Testis (tissue), 3 donors: Measurements from ENCODE around the gene TAX1BP3. TPM values are rescaled to one million over a fixed set of nuclear protein-coding genes. Genes with fewer than 3 reads are reported as not detected.

Experiments
- DNase-seq: peaks from one replicate; pipeline ENCODE4 v3.0.0-alpha.2; 2019
- H3K27ac ChIP-seq, 2 donors: fragments of 200-600 bp; sonication (generic); one replicate each; pipeline ENCODE4 v1.5.1; 2019
- H3K27me3 ChIP-seq: fragments of 200-600 bp; sonication (generic); one replicate; pipeline ENCODE4 v1.5.1; 2019
- H3K36me3 ChIP-seq: fragments of 200-600 bp; sonication (generic); one replicate; pipeline ENCODE4 v1.5.1; 2017; ENCODE audit warnings: low read depth; ENCODE audit errors: missing control alignments
- H3K4me1 ChIP-seq: fragments of 200-600 bp; sonication (generic); one replicate; pipeline ENCODE4 v1.5.1; 2019
- H3K4me3 ChIP-seq, 2 donors: fragments of 200-600 bp; sonication (generic); one replicate each; pipeline ENCODE4 v1.5.1; 2017 to 2019
- H3K9me3 ChIP-seq: fragments of 200-600 bp; sonication (generic); one replicate; pipeline ENCODE4 v1.5.1; 2017
- POLR2A ChIP-seq: fragments of 450-650 bp; IDR thresholded peaks from one replicate; pipeline ENCODE4 v1.6.1; 2017; ENCODE audit warnings: antibody characterized with exemption, mild to moderate bottlenecking, moderate library complexity
- WGBS, 2 donors: methylation state at CpG; one replicate each; pipeline ENCODE4 v1.1.5; 2018; 5-methylcytosine and 5-hydroxymethylcytosine counted together
- intact Hi-C: fragments of 100-400 bp; cut with DNase I; formaldehyde crosslinking; loops from one replicate; pipeline ENCODE4 v1.15.1; 2023; ENCODE audit warnings: low total_unique reads
- polyA plus RNA-seq: library from polyadenylated mRNA; stranded (reverse); fragments of 350-450 nt; fragmentation: Illumina TruSeq; extraction: RNeasy Lipid Tissue Mini Kit (QIAGEN cat#74804); gene quantifications from one replicate; pipeline ENCODE4 v1.2.3, GENCODE V29; 2014; ENCODE audit warnings: low read depth, low replicate concordance; ENCODE audit not compliant: insufficient read depth
- total RNA-seq, 2 donors: library from RNA; depleted of rRNA; stranded (reverse); fragments of >200 nt; gene quantifications; one replicate each; pipeline ENCODE4 v1.2.3, GENCODE V29; 2016
- TF ChIP-seq, protein P1 (sequence below), 3 experiments: fragments of 450-650 bp in 2 of 3; fragments of 200-600 bp in 1 of 3; sonication (generic) in 1 of 3; IDR thresholded peaks; one replicate each; pipeline ENCODE4 v1.5.1; 2016 to 2019; ENCODE audit warnings: antibody characterized with exemption in 3 of 3, mild to moderate bottlenecking in 2 of 3, moderate library complexity in 1 of 3

The TAX1BP3 gene
- total and polyA plus RNA-seq, 3 donors from 2014 or later: 93.6 to 212 (median 150) TPM

DNA sequence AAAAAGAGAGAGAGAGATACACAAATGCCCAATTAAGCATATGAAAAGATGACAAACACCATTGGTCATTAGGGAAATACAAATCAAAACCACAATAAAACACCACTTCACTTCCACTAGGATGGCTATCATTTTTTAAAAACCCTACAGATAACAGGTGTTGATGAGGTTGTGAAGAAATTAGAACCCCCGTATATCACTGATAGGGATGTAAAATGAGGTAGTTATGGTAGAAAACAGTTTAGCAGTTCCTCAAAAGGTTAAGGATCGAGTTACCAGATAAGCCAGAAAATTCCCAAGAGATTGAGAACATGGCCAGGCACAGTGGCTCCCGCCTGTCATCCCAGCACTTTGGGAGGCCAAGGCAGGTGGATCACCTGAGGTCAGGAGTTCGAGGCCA is 24.8 kb upstream of the TAX1BP3 start:
- DNase-seq: no peak
- no peak for TF ChIP-seq POLR2A
- TF ChIP-seq, protein P1, sequence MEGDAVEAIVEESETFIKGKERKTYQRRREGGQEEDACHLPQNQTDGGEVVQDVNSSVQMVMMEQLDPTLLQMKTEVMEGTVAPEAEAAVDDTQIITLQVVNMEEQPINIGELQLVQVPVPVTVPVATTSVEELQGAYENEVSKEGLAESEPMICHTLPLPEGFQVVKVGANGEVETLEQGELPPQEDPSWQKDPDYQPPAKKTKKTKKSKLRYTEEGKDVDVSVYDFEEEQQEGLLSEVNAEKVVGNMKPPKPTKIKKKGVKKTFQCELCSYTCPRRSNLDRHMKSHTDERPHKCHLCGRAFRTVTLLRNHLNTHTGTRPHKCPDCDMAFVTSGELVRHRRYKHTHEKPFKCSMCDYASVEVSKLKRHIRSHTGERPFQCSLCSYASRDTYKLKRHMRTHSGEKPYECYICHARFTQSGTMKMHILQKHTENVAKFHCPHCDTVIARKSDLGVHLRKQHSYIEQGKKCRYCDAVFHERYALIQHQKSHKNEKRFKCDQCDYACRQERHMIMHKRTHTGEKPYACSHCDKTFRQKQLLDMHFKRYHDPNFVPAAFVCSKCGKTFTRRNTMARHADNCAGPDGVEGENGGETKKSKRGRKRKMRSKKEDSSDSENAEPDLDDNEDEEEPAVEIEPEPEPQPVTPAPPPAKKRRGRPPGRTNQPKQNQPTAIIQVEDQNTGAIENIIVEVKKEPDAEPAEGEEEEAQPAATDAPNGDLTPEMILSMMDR (IDR thresholded peaks at IDR 0.05): no peak
- Histone ChIP-seq H3K27me3 (no peaks in the 10 kb centered on the region), H3K9me3 (no peaks in the 10 kb centered on the region), H3K4me1 (peaks cover 12% of the 10 kb centered on the region), H3K4me3 (no peak overlapping the region), H3K27ac (no peak overlapping the region), H3K36me3 (no peaks in the 10 kb centered on the region)
- intact Hi-C loops: no loop called here
- WGBS, 2 donors: 78% methylated on average over 4 of the region's 4 CpGs

DNA sequence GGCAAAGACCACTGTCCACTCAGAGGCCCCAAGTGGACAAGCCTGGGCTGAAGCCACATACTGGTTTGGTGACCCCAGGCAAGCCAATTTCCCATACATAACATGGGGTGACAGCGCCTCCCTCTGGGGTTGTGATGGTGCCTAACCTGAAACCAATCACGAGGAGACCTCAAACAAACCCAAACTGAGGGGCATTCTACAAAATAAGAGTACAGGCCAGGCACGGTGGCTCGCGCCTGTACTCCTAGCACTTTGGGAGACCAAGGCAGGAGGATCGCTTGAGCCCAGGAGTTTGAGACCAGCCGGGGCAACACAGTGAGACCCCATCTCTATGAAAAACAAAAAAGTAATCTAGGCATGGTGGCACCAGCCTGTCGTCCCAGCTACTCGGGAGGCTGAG is 24.0 kb upstream of the TAX1BP3 start:
- intact Hi-C loops: no loop called here
- H3K9me3 ChIP-seq: no peaks in the 10 kb centered on the region
- H3K4me1 ChIP-seq: peaks cover 12% of the 10 kb centered on the region
- no peak overlapping the region for H3K27ac ChIP-seq
- H3K4me3 ChIP-seq: no peak overlapping the region
- DNase-seq: no peak
- no peaks in the 10 kb centered on the region for H3K36me3 ChIP-seq
- WGBS, 2 donors: 84 to 88% methylated on average over 9 of the region's 9 CpGs
- no peaks in the 10 kb centered on the region for H3K27me3 ChIP-seq
- no peak for TF ChIP-seq POLR2A
- TF ChIP-seq, protein P1 (IDR thresholded peaks at IDR 0.05): no peak

DNA sequence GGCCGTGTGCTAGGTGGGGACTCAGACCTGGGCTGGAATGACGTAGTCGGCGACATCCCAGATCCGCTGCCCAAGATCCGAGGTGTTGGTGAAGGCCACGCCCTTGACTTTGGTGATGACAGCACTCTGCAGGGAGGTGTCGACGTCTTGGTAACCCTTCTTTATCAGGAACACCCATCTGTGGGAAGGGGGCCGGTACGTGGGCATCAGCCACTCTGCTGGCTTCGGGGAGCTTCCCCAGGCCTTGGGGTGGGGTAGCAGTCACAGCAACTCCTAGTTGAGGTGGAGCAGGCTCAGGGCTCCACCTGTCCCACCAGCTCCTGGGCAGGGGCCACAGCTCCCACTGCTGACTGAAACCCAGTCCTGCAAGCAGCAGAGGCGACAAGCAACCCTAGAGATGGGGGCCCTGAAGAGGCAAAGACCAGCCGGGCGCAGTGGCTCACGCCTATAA is 23.3 kb upstream of the TAX1BP3 start:
- 77 to 80% methylated on average over 9 to 16 of the region's 16 CpGs for WGBS, 2 donors
- no peak overlapping the region for H3K4me3 ChIP-seq
- H3K4me1 ChIP-seq: peaks cover 12% of the 10 kb centered on the region
- intact Hi-C loops: no loop called here
- no peaks in the 10 kb centered on the region for H3K27me3 ChIP-seq
- H3K36me3 ChIP-seq: no peaks in the 10 kb centered on the region
- TF ChIP-seq, protein P1 (IDR thresholded peaks at IDR 0.05): no peak
- TF ChIP-seq POLR2A: no peak
- no peak for DNase-seq
- no peak overlapping the region for H3K27ac ChIP-seq
- H3K9me3 ChIP-seq: no peaks in the 10 kb centered on the region

DNA sequence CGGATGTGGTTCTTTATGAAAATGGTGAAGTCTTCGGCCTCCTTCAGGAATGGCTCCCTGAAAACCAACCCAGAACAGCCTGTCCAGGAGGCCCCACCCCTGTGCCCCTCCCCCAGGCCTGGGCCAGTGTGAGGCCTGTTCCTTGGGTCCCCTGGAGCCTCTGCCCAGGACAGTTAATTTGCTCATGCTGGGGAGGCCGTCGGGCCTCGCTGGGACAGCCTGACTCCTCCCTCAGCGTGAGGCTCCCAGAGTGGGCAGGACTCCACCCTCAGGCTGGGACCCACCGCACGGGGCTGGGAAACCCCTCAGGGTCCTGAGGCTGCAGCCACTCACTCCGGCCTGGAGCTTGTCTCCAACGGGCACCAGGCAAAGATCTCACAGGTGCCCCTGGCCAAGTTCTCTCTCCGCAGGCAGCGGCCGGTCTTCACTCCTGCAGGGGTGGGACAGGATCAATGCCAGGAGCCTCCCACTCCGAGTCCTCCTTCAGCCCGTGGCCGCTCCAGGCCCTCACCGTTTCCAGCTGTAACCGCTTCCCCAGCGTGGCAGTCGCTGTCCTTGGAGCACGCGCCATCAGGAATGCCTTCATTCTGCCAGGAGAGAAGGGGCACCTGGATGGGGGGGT is 21.8 kb upstream of the TAX1BP3 start:
- peak; percentile 38 for DNase-seq
- TF ChIP-seq, protein P1 (IDR thresholded peaks at IDR 0.05): no peak
- TF ChIP-seq POLR2A: no peak
- no peaks in the 10 kb centered on the region for H3K27me3 ChIP-seq

More for the DNA sequence above, 21.8 kb upstream of the TAX1BP3 start:
- H3K27ac ChIP-seq: no peak overlapping the region
- intact Hi-C loops: no loop called here
- H3K36me3 ChIP-seq: no peaks in the 10 kb centered on the region
- no peak overlapping the region for H3K4me3 ChIP-seq
- whole genome bisulfite sequencing, 2 donors: 44 to 53% methylated on average over 5 to 22 of the region's 22 CpGs
- H3K9me3 ChIP-seq: no peaks in the 10 kb centered on the region
- H3K4me1 ChIP-seq: peaks cover 6% of the 10 kb centered on the region
